K562 (cell line): ENCODE measurements around the gene USH1G. TPM values are rescaled to one million over a fixed set of nuclear protein-coding genes. Genes with fewer than 3 reads are reported as not detected.
A peak's percentile ranks its signal among the peaks of the same experiment; 100 is the strongest.

Experiments used
- ATAC-seq: fragments of 200-7000 bp; cut with Tn5 transposase; 3 replicates; pipeline ENCODE4 v1.9.1; 2020; ENCODE audit warnings: moderate library complexity
- BruUV-seq: library from RNA; stranded (reverse); fragments of 400-500 nt; replicated peaks from 2 replicates; lab custom pipeline; 2021; lab: Mats Ljungman, UMichigan
- CTCF ChIA-PET: fragments of 300-600 bp; formaldehyde crosslinking; extraction: SDS; loops from one replicate; lab custom pipeline; 2021; ENCODE audit warnings: low intra/inter-chr PET ratio; lab: Yijun Ruan, JAX
- POLR2A ChIA-PET: fragments of 300-600, 350-650 bp; sonication (Branson Sonifier 250); formaldehyde crosslinking; extraction: SDS; loops from one replicate; lab custom pipeline; 2021; ENCODE audit warnings: antibody characterized with exemption, inconsistent platforms; lab: Yijun Ruan, JAX
- DNase-seq, 4 experiments: peaks; one replicate each; pipeline versions ENCODE4 v3.0.0 to v3.0.0-alpha.2; 2011 to 2018; ENCODE audit warnings: low spot score in 3 of 4, mixed read lengths in 3 of 4; ENCODE audit errors: extremely low read depth in 1 of 4
- FAIRE-seq: peaks from 2 replicates; lab custom pipeline; 2011; peaks lifted over from hg19 to GRCh38; lab: Jason Lieb, UNC
- H2AFZ ChIP-seq: 2 replicates; pipeline ENCODE4 v1.6.0; 2011; ENCODE audit warnings: low read depth, low read length, control low read depth, inconsistent platforms
- H3K27ac ChIP-seq: fragments of 200-600 bp; 3 replicates; pipeline ENCODE4 v1.8.0; 2011; ENCODE audit warnings: low read depth, mild to moderate bottlenecking, control low read depth, inconsistent platforms, low read length, moderate library complexity, mixed read lengths; ENCODE audit errors: extremely low read depth
- H3K27me3 ChIP-seq, 2 experiments: fragments of 300-600 bp in 1 of 2; 2 replicates in 1 of 2; 3 replicates in 1 of 2; pipeline versions ENCODE4 v1.6.0 to v1.8.0; 2011; ENCODE audit warnings: inconsistent platforms in 2 of 2, low read length in 2 of 2, mild to moderate bottlenecking in 1 of 2, mixed read lengths in 1 of 2, moderate library complexity in 1 of 2; ENCODE audit not compliant: control insufficient read depth in 2 of 2, insufficient read depth in 2 of 2
- H3K36me3 ChIP-seq: fragments of 300-600 bp; 3 replicates; pipeline ENCODE4 v1.8.0; 2011; ENCODE audit warnings: mild to moderate bottlenecking, low read length, inconsistent platforms; ENCODE audit not compliant: control insufficient read depth, insufficient read depth
- H3K4me1 ChIP-seq, 2 experiments: fragments of 200-600 bp in 1 of 2; replicated peaks in 1 of 2; 2 replicates in 1 of 2; 3 replicates in 1 of 2; pipeline versions ENCODE4 v1.5.1 to v1.8.0; 2011; ENCODE audit warnings: inconsistent platforms in 2 of 2, low read length in 2 of 2, mild to moderate bottlenecking in 1 of 2, mixed read lengths in 1 of 2, moderate library complexity in 1 of 2; ENCODE audit not compliant: control insufficient read depth in 2 of 2, insufficient read depth in 2 of 2
- H3K4me2 ChIP-seq: 2 replicates; pipeline ENCODE4 v1.6.1; 2011; ENCODE audit warnings: low read length, control low read depth, inconsistent platforms, mixed read lengths; ENCODE audit not compliant: insufficient read depth
- H3K4me3 ChIP-seq: fragments of 200-600 bp; sonication (generic), shearing (Covaris generic); 2 replicates; pipeline ENCODE4 v1.5.1; 2016; ENCODE audit warnings: control low read depth, inconsistent platforms
- H3K79me2 ChIP-seq: fragments of 200-600 bp; 3 replicates; pipeline ENCODE4 v1.8.0; 2011; ENCODE audit warnings: low read length, inconsistent platforms; ENCODE audit not compliant: control insufficient read depth, insufficient read depth
- H3K9ac ChIP-seq, 2 experiments: 2 replicates each; pipeline versions ENCODE4 v1.6.0 to v1.6.1; 2011; ENCODE audit warnings: low read depth in 2 of 2, low read length in 2 of 2, control low read depth in 1 of 2, inconsistent platforms in 1 of 2, mild to moderate bottlenecking in 1 of 2, mixed read lengths in 1 of 2; ENCODE audit not compliant: insufficient read depth in 1 of 2
- H3K9me1 ChIP-seq: one replicate; pipeline ENCODE4 v1.6.0; 2011; ENCODE audit warnings: inconsistent platforms, mild to moderate bottlenecking, low read length, moderate library complexity; ENCODE audit not compliant: control insufficient read depth, insufficient read depth
- H3K9me3 ChIP-seq: replicated peaks from 2 replicates; pipeline ENCODE4 v1.5.1; 2011; ENCODE audit warnings: low read depth, low read length, inconsistent platforms; ENCODE audit not compliant: control insufficient read depth, insufficient read depth
- H4K20me1 ChIP-seq: replicated peaks from 2 replicates; pipeline ENCODE4 v1.6.1; 2011; ENCODE audit warnings: low read length, inconsistent platforms, mixed read lengths; ENCODE audit not compliant: control insufficient read depth, insufficient read depth
- CCNT2 ChIP-seq: IDR thresholded peaks from 2 replicates; pipeline ENCODE4 v1.6.1; 2011; ENCODE audit warnings: borderline replicate concordance, low read depth, mild to moderate bottlenecking, moderate library complexity, mixed read lengths, low read length; ENCODE audit not compliant: insufficient read length; ENCODE audit errors: extremely low read depth
- KDM1A ChIP-seq, 2 experiments: fragments of 450-650 bp; IDR thresholded peaks; 2 replicates each; pipeline ENCODE4 v1.6.1; 2016; ENCODE audit warnings: mild to moderate bottlenecking in 2 of 2
- ZNF184 ChIP-seq: sonication (generic); formaldehyde crosslinking; IDR thresholded peaks from 2 replicates; pipeline ENCODE4 v1.5.0; 2020; ENCODE audit warnings: missing genetic modification reagents
- WGBS: fragments of 100-300 bp; shearing (Covaris generic); methylation state at CpG from one replicate; pipeline ENCODE4 v1.1.6; 2016; ENCODE audit warnings: low coverage, mixed read lengths; ENCODE audit not compliant: insufficient coverage; ENCODE audit errors: missing lambda C conversion rate; 5-methylcytosine and 5-hydroxymethylcytosine counted together
- in situ Hi-C: fragments of 300-500 bp; cut with MboI; formaldehyde crosslinking; loops from 4 replicates; pipeline ENCODE4 v1.15.0; 2018; ENCODE audit warnings: inconsistent platforms, mixed read lengths
- intact Hi-C: fragments of 100-400 bp; cut with micrococcal nuclease; formaldehyde crosslinking; loops from 2 replicates; pipeline ENCODE4 v1.14.2; 2022
- polyA plus RNA-seq, 8 experiments: library from polyadenylated mRNA; depleted of rRNA in 4 of 8; stranded (reverse) in 5 of 8; unstranded in 3 of 8; fragments of >200 nt; fragmentation: Nextera tagmentation in 2 of 8; fragmentation: Illumina TruSeq in 1 of 8; extraction: Ambion mirVana in 2 of 8; extraction: Trizol in 1 of 8; gene quantifications; 2 replicates each; pipeline versions ENCODE4 v1.2.1 to v1.2.3, GENCODE V29; 2011 to 2014; ENCODE audit warnings: inconsistent platforms in 1 of 8, missing spikeins in 1 of 8
- total RNA-seq, 7 experiments: library from RNA; depleted of rRNA in 6 of 7; stranded (reverse); fragments of >200 nt in 6 of 7; fragmentation: Illumina TruSeq in 2 of 7; extraction: Trizol in 2 of 7; gene quantifications; 2 replicates each; pipeline versions ENCODE4 v1.2.1 to v1.2.3, GENCODE V29; 2011 to 2021; ENCODE audit warnings: low replicate concordance in 1 of 7
- TF ChIP-seq, protein P1 (sequence below): fragments of 250-450 bp; sonication (Bioruptor Pico); IDR thresholded peaks from 2 replicates; pipeline ENCODE4 v1.4.0; 2020

USH1G gene
- total and polyA plus RNA-seq, 9 of the 15 experiments (the other 6 are each of a cell fraction or from before 2014, with no cell fraction given): 0.22 to 1.00 (median 0.64) TPM; not detected in 2

DNA sequence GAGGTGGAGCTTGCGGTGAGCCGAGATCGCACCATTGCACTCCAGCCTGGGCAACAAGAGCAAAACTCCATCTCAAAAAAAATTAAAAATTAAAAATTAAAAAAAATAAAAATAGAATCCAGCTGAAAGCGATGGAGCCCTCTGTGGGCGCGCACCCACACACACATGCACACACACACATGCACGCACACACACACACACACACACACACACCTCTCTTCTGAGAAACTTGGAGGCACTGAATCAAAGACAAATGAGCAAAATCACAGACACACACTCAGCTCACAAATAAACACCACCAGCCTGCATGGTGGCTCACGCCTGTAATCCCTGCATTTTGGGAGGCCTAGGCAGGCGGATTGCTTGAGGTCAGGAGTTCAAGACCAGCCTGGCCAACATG is 20.0 kb downstream of the USH1G start:
- ATAC-seq: no peak
- H3K4me3 ChIP-seq: no peak overlapping the region
- 0 out of 2 replicates have a peak, but pooled peaks cover 5% of the 10 kb centered on the region for H4K20me1 ChIP-seq
- TF ChIP-seq, protein P1, sequence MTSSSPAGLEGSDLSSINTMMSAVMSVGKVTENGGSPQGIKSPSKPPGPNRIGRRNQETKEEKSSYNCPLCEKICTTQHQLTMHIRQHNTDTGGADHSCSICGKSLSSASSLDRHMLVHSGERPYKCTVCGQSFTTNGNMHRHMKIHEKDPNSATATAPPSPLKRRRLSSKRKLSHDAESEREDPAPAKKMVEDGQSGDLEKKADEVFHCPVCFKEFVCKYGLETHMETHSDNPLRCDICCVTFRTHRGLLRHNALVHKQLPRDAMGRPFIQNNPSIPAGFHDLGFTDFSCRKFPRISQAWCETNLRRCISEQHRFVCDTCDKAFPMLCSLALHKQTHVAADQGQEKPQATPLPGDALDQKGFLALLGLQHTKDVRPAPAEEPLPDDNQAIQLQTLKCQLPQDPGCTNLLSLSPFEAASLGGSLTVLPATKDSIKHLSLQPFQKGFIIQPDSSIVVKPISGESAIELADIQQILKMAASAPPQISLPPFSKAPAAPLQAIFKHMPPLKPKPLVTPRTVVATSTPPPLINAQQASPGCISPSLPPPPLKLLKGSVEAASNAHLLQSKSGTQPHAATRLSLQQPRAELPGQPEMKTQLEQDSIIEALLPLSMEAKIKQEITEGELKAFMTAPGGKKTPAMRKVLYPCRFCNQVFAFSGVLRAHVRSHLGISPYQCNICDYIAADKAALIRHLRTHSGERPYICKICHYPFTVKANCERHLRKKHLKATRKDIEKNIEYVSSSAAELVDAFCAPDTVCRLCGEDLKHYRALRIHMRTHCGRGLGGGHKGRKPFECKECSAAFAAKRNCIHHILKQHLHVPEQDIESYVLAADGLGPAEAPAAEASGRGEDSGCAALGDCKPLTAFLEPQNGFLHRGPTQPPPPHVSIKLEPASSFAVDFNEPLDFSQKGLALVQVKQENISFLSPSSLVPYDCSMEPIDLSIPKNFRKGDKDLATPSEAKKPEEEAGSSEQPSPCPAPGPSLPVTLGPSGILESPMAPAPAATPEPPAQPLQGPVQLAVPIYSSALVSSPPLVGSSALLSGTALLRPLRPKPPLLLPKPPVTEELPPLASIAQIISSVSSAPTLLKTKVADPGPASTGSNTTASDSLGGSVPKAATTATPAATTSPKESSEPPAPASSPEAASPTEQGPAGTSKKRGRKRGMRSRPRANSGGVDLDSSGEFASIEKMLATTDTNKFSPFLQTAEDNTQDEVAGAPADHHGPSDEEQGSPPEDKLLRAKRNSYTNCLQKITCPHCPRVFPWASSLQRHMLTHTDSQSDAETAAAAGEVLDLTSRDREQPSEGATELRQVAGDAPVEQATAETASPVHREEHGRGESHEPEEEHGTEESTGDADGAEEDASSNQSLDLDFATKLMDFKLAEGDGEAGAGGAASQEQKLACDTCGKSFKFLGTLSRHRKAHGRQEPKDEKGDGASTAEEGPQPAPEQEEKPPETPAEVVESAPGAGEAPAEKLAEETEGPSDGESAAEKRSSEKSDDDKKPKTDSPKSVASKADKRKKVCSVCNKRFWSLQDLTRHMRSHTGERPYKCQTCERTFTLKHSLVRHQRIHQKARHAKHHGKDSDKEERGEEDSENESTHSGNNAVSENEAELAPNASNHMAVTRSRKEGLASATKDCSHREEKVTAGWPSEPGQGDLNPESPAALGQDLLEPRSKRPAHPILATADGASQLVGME: no peak
- TF ChIP-seq ZNF184 (CRISPR knock-in tag): no peak
- no peak for TF ChIP-seq CCNT2
- TF ChIP-seq KDM1A (IDR thresholded peaks at IDR 0.05): peak; percentile 31 to 41; a peak in 1 of 4 replicates
- H3K36me3 ChIP-seq: no peaks in the 10 kb centered on the region
- CTCF ChIA-PET: interaction anchor here (0.6 kb wide), 1 partner anchor 85 kb away, joined by 5 read pairs; no protein-coding TSS in a partner anchor
- DNase-seq: no peak
- no peaks in the 10 kb centered on the region for H3K79me2 ChIP-seq
- no peak for FAIRE-seq
- H3K4me2 ChIP-seq: no peak overlapping the region
- H3K27me3 ChIP-seq: peaks cover 17 to 39% of the 10 kb centered on the region in 2 experiments; a peak in 4 of 5 replicates
- POLR2A ChIA-PET: no interaction called here
- in situ Hi-C loops (no loop called here), intact Hi-C loops (no loop called here)
- H3K4me1 ChIP-seq: no peaks in the 10 kb centered on the region; a peak in 1 of 5 replicates
- H3K27ac ChIP-seq: no peak overlapping the region
- BruUV-seq: no TSS peak
- H2AFZ ChIP-seq: no peak overlapping the region
- no peak overlapping the region for H3K9ac ChIP-seq
- WGBS: 37% methylated on average over 9 of the region's 9 CpGs
- H3K9me3 ChIP-seq: no peaks in the 10 kb centered on the region
- H3K9me1 ChIP-seq: no peaks in the 10 kb centered on the region
